Hematopoietic multipotent progenitor cell treated with erythropoietin and hydrocortisone succinate and interleukin-3 and kit ligand, for 15 days (in vitro differentiated cells): ENCODE measurements around the gene GRHL3.
"Not testable (repeated sequence)": the region's sequence is repeated elsewhere in the genome, so short reads cannot be mapped to it uniquely, and the experiment has no call there.

Experiments used
- DNase-seq: peaks from one replicate; pipeline ENCODE4 v3.0.0-alpha.2; 2015; ENCODE audit warnings: low spot score

GRHL3 gene

GRCh38 chr1:24319312-24319863 lies at the start of gene GRHL3:
TSS of gene GRHL3 (plus strand) at chr1:24319357. CDS start at chr1:24319552, 195 bp downstream.
- no peak for DNase-seq

- DNase-seq: not testable (repeated sequence)
These were observed 44.7 kb upstream of the GRHL3 start for GRCh38 chr1:24274203-24275103.

- no peak for DNase-seq
These were observed 44.1 kb upstream of the GRHL3 start for GRCh38 chr1:24275104-24275410.

GRCh38 chr1:24275510-24275909 lies 43.6 kb upstream of the GRHL3 start:
- no peak for DNase-seq

- no peak for DNase-seq
These were observed 42.4 kb upstream of the GRHL3 start for GRCh38 chr1:24276791-24277190.

- no peak for DNase-seq
These were observed 41.6 kb upstream of the GRHL3 start for GRCh38 chr1:24277420-24278169.

GRCh38 chr1:24278726-24279125 lies 40.4 kb upstream of the GRHL3 start:
- DNase-seq: no peak

GRCh38 chr1:24279590-24280232 lies 39.4 kb upstream of the GRHL3 start:
- DNase-seq: no peak

GRCh38 chr1:24281591-24281990 lies 37.6 kb upstream of the GRHL3 start:
- no peak for DNase-seq

GRCh38 chr1:24282491-24282890 lies 36.7 kb upstream of the GRHL3 start:
- DNase-seq: no peak

- DNase-seq: no peak
These were observed 35.6 kb upstream of the GRHL3 start for GRCh38 chr1:24283326-24284155.

- no peak for DNase-seq
These were observed 35.0 kb upstream of the GRHL3 start for GRCh38 chr1:24284156-24284471.

- DNase-seq: no peak
These were observed 33.9 kb upstream of the GRHL3 start for GRCh38 chr1:24285231-24285630.

- DNase-seq: no peak
These were observed 32.7 kb upstream of the GRHL3 start for GRCh38 chr1:24286246-24287010.

- DNase-seq: not testable (repeated sequence)
These were observed 31.4 kb upstream of the GRHL3 start for GRCh38 chr1:24287779-24288178.

GRCh38 chr1:24288479-24288878 lies 30.7 kb upstream of the GRHL3 start:
- DNase-seq: no peak

- no peak for DNase-seq
These were observed 29.1 kb upstream of the GRHL3 start for GRCh38 chr1:24289937-24290595.

- no peak for DNase-seq
These were observed 28.1 kb upstream of the GRHL3 start for GRCh38 chr1:24290933-24291487.

GRCh38 chr1:24292103-24292502 lies 27.1 kb upstream of the GRHL3 start:
- no peak for DNase-seq

- DNase-seq: no peak
These were observed 26.3 kb upstream of the GRHL3 start for GRCh38 chr1:24292887-24293286.
